GM18498 (cell line): Measurements from ENCODE around the gene ARID2.
A peak's percentile ranks its signal among the peaks of the same experiment; 100 is the strongest.

Experiments used
- ATAC-seq: cut with Tn5 transposase; IDR thresholded peaks from one replicate; pipeline ENCODE4 v1.9.1; 2021; ENCODE audit warnings: mild to moderate bottlenecking, moderate library complexity; ENCODE audit not compliant: unreplicated experiment

Gene ARID2

GRCh38 chr12:45849289-45849688 is 119.8 kb downstream of the ARID2 start:
- ATAC-seq = no peak

GRCh38 chr12:45850302-45850701 is 120.8 kb downstream of the ARID2 start:
- no peak for ATAC-seq

- ATAC-seq = no peak
Observed at GRCh38 chr12:45852508-45852907, 123.0 kb downstream of the ARID2 start.

- no peak for ATAC-seq
Observed at GRCh38 chr12:45853550-45853949, 124.0 kb downstream of the ARID2 start.

- no peak for ATAC-seq
Observed at GRCh38 chr12:45863332-45863731, 133.8 kb downstream of the ARID2 start.

- ATAC-seq = no peak
Observed at GRCh38 chr12:45866299-45866698, 136.8 kb downstream of the ARID2 start.

- no peak for ATAC-seq
Observed at GRCh38 chr12:45872446-45872845, 142.9 kb downstream of the ARID2 start.

GRCh38 chr12:45877069-45877468 is 147.6 kb downstream of the ARID2 start:
- ATAC-seq = no peak

GRCh38 chr12:45878630-45879255 is 149.2 kb downstream of the ARID2 start:
- no peak for ATAC-seq

- ATAC-seq = no peak
Observed at GRCh38 chr12:45879363-45879895, 149.9 kb downstream of the ARID2 start.

- no peak for ATAC-seq
Observed at GRCh38 chr12:45880533-45880932, 151.0 kb downstream of the ARID2 start.

- ATAC-seq = no peak
Observed at GRCh38 chr12:45883187-45883586, 153.7 kb downstream of the ARID2 start.

GRCh38 chr12:45886685-45887084 is 157.2 kb downstream of the ARID2 start:
- no peak for ATAC-seq

GRCh38 chr12:45887544-45887943 is 158.0 kb downstream of the ARID2 start:
- ATAC-seq = no peak

- ATAC-seq = no peak
Observed at GRCh38 chr12:45890276-45890675, 160.8 kb downstream of the ARID2 start.

- no peak for ATAC-seq
Observed at GRCh38 chr12:45893240-45893639, 163.7 kb downstream of the ARID2 start.

GRCh38 chr12:45895961-45896360 is 166.5 kb downstream of the ARID2 start:
- no peak for ATAC-seq

- ATAC-seq = no peak
Observed at GRCh38 chr12:45898094-45898493, 168.6 kb downstream of the ARID2 start.

- ATAC-seq = peak; percentile 81
Observed at GRCh38 chr12:45907955-45908354, 178.4 kb downstream of the ARID2 start.

GRCh38 chr12:45909041-45909713 is 179.7 kb downstream of the ARID2 start:
- no peak for ATAC-seq

GRCh38 chr12:45912774-45913173 is 183.3 kb downstream of the ARID2 start:
- ATAC-seq = no peak

- ATAC-seq = no peak
Observed at GRCh38 chr12:45913631-45914030, 184.1 kb downstream of the ARID2 start.
